Measurements from ENCODE around the gene ACTR1B. TPM values are rescaled to one million over a fixed set of nuclear protein-coding genes. Genes with fewer than 3 reads are reported as not detected.
"Not testable (repeated sequence)": the region's sequence is repeated elsewhere in the genome, so short reads cannot be mapped to it uniquely, and the experiment has no call there.

The ACTR1B gene
- total RNA-seq, 1 experiment from 2014 or later: 66.7 TPM

GRCh38 chr2:97658691-97659157 is 5.1 kb downstream of the ACTR1B start:
- DNase-seq (ENCODE audit: low spot score): no peak

- no peak for DNase-seq (ENCODE audit: low spot score)
Observed at GRCh38 chr2:97657986-97658690, 5.7 kb downstream of the ACTR1B start.

GRCh38 chr2:97656905-97657587 is 6.8 kb downstream of the ACTR1B start:
- DNase-seq (ENCODE audit: low spot score): no peak

GRCh38 chr2:97656129-97656755 is 7.6 kb downstream of the ACTR1B start:
- DNase-seq (ENCODE audit: low spot score): no peak

GRCh38 chr2:97654791-97655190 is 9.1 kb downstream of the ACTR1B start:
- no peak for DNase-seq (ENCODE audit: low spot score)

GRCh38 chr2:97654309-97654708 is 9.5 kb downstream of the ACTR1B start:
- DNase-seq (ENCODE audit: low spot score): no peak

GRCh38 chr2:97653874-97654273 is 10.0 kb downstream of the ACTR1B start:
- no peak for DNase-seq (ENCODE audit: low spot score)

GRCh38 chr2:97653473-97653872 is 10.4 kb downstream of the ACTR1B start:
- no peak for DNase-seq (ENCODE audit: low spot score)

- no peak for DNase-seq (ENCODE audit: low spot score)
Observed at GRCh38 chr2:97651114-97651513, 12.7 kb downstream of the ACTR1B start.

GRCh38 chr2:97646977-97647376 is 16.9 kb downstream of the ACTR1B start:
- no peak for DNase-seq (ENCODE audit: low spot score)

GRCh38 chr2:97645695-97646629 is 17.9 kb downstream of the ACTR1B start, which contains the start of gene COX5B:
COX5B (plus strand) TSS chr2:97646062; CDS start chr2:97646087, 25 bp downstream.
- peak; percentile 98 for DNase-seq (ENCODE audit: low spot score)

GRCh38 chr2:97645112-97645694 is 18.6 kb downstream of the ACTR1B start:
- no peak for DNase-seq (ENCODE audit: low spot score)

- no peak for DNase-seq (ENCODE audit: low spot score)
Observed at GRCh38 chr2:97644023-97644717, 19.7 kb downstream of the ACTR1B start.

- DNase-seq (ENCODE audit: low spot score): not testable (repeated sequence)
Observed at GRCh38 chr2:97626049-97626430, 37.8 kb downstream of the ACTR1B start.

- not testable (repeated sequence) for DNase-seq (ENCODE audit: low spot score)
Observed at GRCh38 chr2:97625354-97626048, 38.3 kb downstream of the ACTR1B start.

GRCh38 chr2:97622976-97623375 is 40.9 kb downstream of the ACTR1B start:
- not testable (repeated sequence) for DNase-seq (ENCODE audit: low spot score)

GRCh38 chr2:97620492-97620891 is 43.4 kb downstream of the ACTR1B start:
- not testable (repeated sequence) for DNase-seq (ENCODE audit: low spot score)

- not testable (repeated sequence) for DNase-seq (ENCODE audit: low spot score)
Observed at GRCh38 chr2:97618939-97619827, 44.7 kb downstream of the ACTR1B start.

- no peak for DNase-seq (ENCODE audit: low spot score)
Observed at GRCh38 chr2:97617911-97618310, 45.9 kb downstream of the ACTR1B start.
